ENCODE data around the gene SLC7A5.

Gene SLC7A5

GRCh38 chr16:87856791-87857228 lies 12.5 kb downstream of the SLC7A5 start:
- DNase-seq (ENCODE audit: insufficient read length, low spot score) (no peak), FAIRE-seq (no peak)
- TF ChIP-seq POLR2A (IDR thresholded peaks at IDR 0.05; ENCODE audit: low read depth, low read length) = no peak

GRCh38 chr16:87855852-87856715 lies 13.2 kb downstream of the SLC7A5 start:
- TF ChIP-seq POLR2A (IDR thresholded peaks at IDR 0.05; ENCODE audit: low read depth, low read length) = no peak
- DNase-seq (ENCODE audit: insufficient read length, low spot score) (no peak), FAIRE-seq (no peak)

- no peak for DNase-seq (ENCODE audit: insufficient read length, low spot score)
- no peak for TF ChIP-seq POLR2A (IDR thresholded peaks at IDR 0.05; ENCODE audit: low read depth, low read length)
- FAIRE-seq = no peak
These were observed 14.2 kb downstream of the SLC7A5 start for GRCh38 chr16:87854907-87855683.

GRCh38 chr16:87854053-87854906 lies 15.0 kb downstream of the SLC7A5 start:
- DNase-seq (ENCODE audit: insufficient read length, low spot score) (peak; percentile 61), FAIRE-seq (no peak)
- no peak for TF ChIP-seq POLR2A (IDR thresholded peaks at IDR 0.05; ENCODE audit: low read depth, low read length)

- peak; percentile 54 for TF ChIP-seq POLR2A (IDR thresholded peaks at IDR 0.05; ENCODE audit: low read depth, low read length)
- FAIRE-seq = no peak
- DNase-seq (ENCODE audit: insufficient read length, low spot score) = peak; percentile 91
These were observed 15.8 kb downstream of the SLC7A5 start for GRCh38 chr16:87853411-87854052.

GRCh38 chr16:87851601-87852000 lies 17.7 kb downstream of the SLC7A5 start:
- no peak for DNase-seq (ENCODE audit: insufficient read length, low spot score)
- no peak for TF ChIP-seq POLR2A (IDR thresholded peaks at IDR 0.05; ENCODE audit: low read depth, low read length)
- FAIRE-seq = no peak

GRCh38 chr16:87851141-87851587 lies 18.1 kb downstream of the SLC7A5 start:
- no peak for DNase-seq (ENCODE audit: insufficient read length, low spot score)
- FAIRE-seq = no peak
- no peak for TF ChIP-seq POLR2A (IDR thresholded peaks at IDR 0.05; ENCODE audit: low read depth, low read length)

GRCh38 chr16:87850009-87851006 lies 19.0 kb downstream of the SLC7A5 start:
- FAIRE-seq (no peak), DNase-seq (ENCODE audit: insufficient read length, low spot score) (peak; percentile 69)
- no peak for TF ChIP-seq POLR2A (IDR thresholded peaks at IDR 0.05; ENCODE audit: low read depth, low read length)

GRCh38 chr16:87849419-87850008 lies 19.8 kb downstream of the SLC7A5 start:
- no peak for FAIRE-seq
- no peak for DNase-seq (ENCODE audit: insufficient read length, low spot score)
- no peak for TF ChIP-seq POLR2A (IDR thresholded peaks at IDR 0.05; ENCODE audit: low read depth, low read length)

GRCh38 chr16:87848676-87849345 lies 20.5 kb downstream of the SLC7A5 start:
- no peak for TF ChIP-seq POLR2A (IDR thresholded peaks at IDR 0.05; ENCODE audit: low read depth, low read length)
- no peak for FAIRE-seq
- no peak for DNase-seq (ENCODE audit: insufficient read length, low spot score)

Data from H54 (cell line).